ENCODE measurements around the gene FOXP2.
"Not testable (repeated sequence)": the region's sequence is repeated elsewhere in the genome, so short reads cannot be mapped to it uniquely, and the experiment has no call there.

FOXP2 gene

GRCh38 chr7:114369294-114369693 is 45.3 kb upstream of the FOXP2 start:
- H3K27me3 ChIP-seq (ENCODE audit: insufficient read depth, low read length, poor library complexity), result no peaks in the 10 kb centered on the region
- no peaks in the 10 kb centered on the region for H3K79me2 ChIP-seq (ENCODE audit: insufficient read depth, low read length)
- no peak overlapping the region for H3K9ac ChIP-seq (ENCODE audit: low read depth, low read length)
- no peaks in the 10 kb centered on the region for H3K4me1 ChIP-seq (ENCODE audit: insufficient read depth, low read length)
- H2AFZ ChIP-seq (ENCODE audit: low read depth, low read length), result no peak overlapping the region
- TF ChIP-seq EZH2 (IDR thresholded peaks at IDR 0.05; ENCODE audit: borderline replicate concordance, low read depth, low read length, severe bottlenecking), result no peak
- no peak for TF ChIP-seq CTCF (IDR thresholded peaks at IDR 0.05; ENCODE audit: borderline replicate concordance, extremely low read depth, low read length, poor library complexity, severe bottlenecking)
- H3K4me2 ChIP-seq (ENCODE audit: insufficient read depth, low read length), result no peak overlapping the region
- no peaks in the 10 kb centered on the region for H4K20me1 ChIP-seq (ENCODE audit: insufficient read depth, low read length)
- ATAC-seq (ENCODE audit: insufficient read depth, low read depth) (no peak), DNase-seq (no peak)
- no peaks in the 10 kb centered on the region for H3K9me3 ChIP-seq (ENCODE audit: insufficient read depth, low read length, severe bottlenecking)
- no peaks in the 10 kb centered on the region for H3K36me3 ChIP-seq (ENCODE audit: insufficient read depth, low read length)
- H3K4me3 ChIP-seq (ENCODE audit: low read depth in 1 of 2, low read length in 2 of 2), result no peak overlapping the region
- H3K27ac ChIP-seq (ENCODE audit: low read length), result no peak overlapping the region

- Histone ChIP-seq H3K9ac (ENCODE audit: low read depth, low read length) (no peak overlapping the region), H3K4me1 (ENCODE audit: insufficient read depth, low read length) (no peaks in the 10 kb centered on the region)
- no peak for ATAC-seq (ENCODE audit: insufficient read depth, low read depth)
These were observed 42.0 kb upstream of the FOXP2 start for GRCh38 chr7:114372619-114373018.

GRCh38 chr7:114375907-114376306 is 38.7 kb upstream of the FOXP2 start:
- no peaks in the 10 kb centered on the region for H3K79me2 ChIP-seq (ENCODE audit: insufficient read depth, low read length)
- DNase-seq, result no peak
- TF ChIP-seq CTCF (IDR thresholded peaks at IDR 0.05; ENCODE audit: borderline replicate concordance, extremely low read depth, low read length, poor library complexity, severe bottlenecking) (no peak), EZH2 (IDR thresholded peaks at IDR 0.05; ENCODE audit: borderline replicate concordance, low read depth, low read length, severe bottlenecking) (no peak)
- no peak overlapping the region for H3K27ac ChIP-seq (ENCODE audit: low read length)
- no peak overlapping the region for H3K4me3 ChIP-seq (ENCODE audit: low read depth in 1 of 2, low read length in 2 of 2)
- H3K4me2 ChIP-seq (ENCODE audit: insufficient read depth, low read length), result no peak overlapping the region
- H3K36me3 ChIP-seq (ENCODE audit: insufficient read depth, low read length), result no peaks in the 10 kb centered on the region
- no peaks in the 10 kb centered on the region for H3K27me3 ChIP-seq (ENCODE audit: insufficient read depth, low read length, poor library complexity)
- no peak overlapping the region for H3K9ac ChIP-seq (ENCODE audit: low read depth, low read length)
- no peak overlapping the region for H2AFZ ChIP-seq (ENCODE audit: low read depth, low read length)
- H3K4me1 ChIP-seq (ENCODE audit: insufficient read depth, low read length), result no peaks in the 10 kb centered on the region
- no peaks in the 10 kb centered on the region for H3K9me3 ChIP-seq (ENCODE audit: insufficient read depth, low read length, severe bottlenecking)
- no peaks in the 10 kb centered on the region for H4K20me1 ChIP-seq (ENCODE audit: insufficient read depth, low read length)
- ATAC-seq (ENCODE audit: insufficient read depth, low read depth), result no peak

More at GRCh38 chr7:114372619-114373018, 42.0 kb upstream of the FOXP2 start:
- Histone ChIP-seq H3K36me3 (ENCODE audit: insufficient read depth, low read length) (no peaks in the 10 kb centered on the region), H3K4me3 (ENCODE audit: low read depth in 1 of 2, low read length in 2 of 2) (no peak overlapping the region), H4K20me1 (ENCODE audit: insufficient read depth, low read length) (no peaks in the 10 kb centered on the region), H2AFZ (ENCODE audit: low read depth, low read length) (no peak overlapping the region), H3K27ac (ENCODE audit: low read length) (no peak overlapping the region), H3K27me3 (ENCODE audit: insufficient read depth, low read length, poor library complexity) (no peaks in the 10 kb centered on the region), H3K4me2 (ENCODE audit: insufficient read depth, low read length) (no peak overlapping the region), H3K9me3 (ENCODE audit: insufficient read depth, low read length, severe bottlenecking) (no peaks in the 10 kb centered on the region), H3K79me2 (ENCODE audit: insufficient read depth, low read length) (no peaks in the 10 kb centered on the region)
- TF ChIP-seq EZH2 (IDR thresholded peaks at IDR 0.05; ENCODE audit: borderline replicate concordance, low read depth, low read length, severe bottlenecking), result no peak
- no peak for TF ChIP-seq CTCF (IDR thresholded peaks at IDR 0.05; ENCODE audit: borderline replicate concordance, extremely low read depth, low read length, poor library complexity, severe bottlenecking)
- DNase-seq, result no peak

GRCh38 chr7:114383946-114384345 is 30.7 kb upstream of the FOXP2 start:
- not testable (repeated sequence) for H3K4me2 ChIP-seq (ENCODE audit: insufficient read depth, low read length); H3K79me2 ChIP-seq (ENCODE audit: insufficient read depth, low read length); H3K27me3 ChIP-seq (ENCODE audit: insufficient read depth, low read length, poor library complexity); H3K27ac ChIP-seq (ENCODE audit: low read length); DNase-seq; H3K9me3 ChIP-seq (ENCODE audit: insufficient read depth, low read length, severe bottlenecking); H2AFZ ChIP-seq (ENCODE audit: low read depth, low read length); H3K9ac ChIP-seq (ENCODE audit: low read depth, low read length); ATAC-seq (ENCODE audit: insufficient read depth, low read depth); H3K36me3 ChIP-seq (ENCODE audit: insufficient read depth, low read length); H4K20me1 ChIP-seq (ENCODE audit: insufficient read depth, low read length); H3K4me3 ChIP-seq (ENCODE audit: low read depth in 1 of 2, low read length in 2 of 2)
- peaks cover 20% of the 10 kb centered on the region for H3K4me1 ChIP-seq (ENCODE audit: insufficient read depth, low read length)

GRCh38 chr7:114384346-114384745 is 30.3 kb upstream of the FOXP2 start:
- not testable (repeated sequence) for H3K9ac ChIP-seq (ENCODE audit: low read depth, low read length); ATAC-seq (ENCODE audit: insufficient read depth, low read depth); H3K4me2 ChIP-seq (ENCODE audit: insufficient read depth, low read length); H3K9me3 ChIP-seq (ENCODE audit: insufficient read depth, low read length, severe bottlenecking); H2AFZ ChIP-seq (ENCODE audit: low read depth, low read length); DNase-seq; H3K79me2 ChIP-seq (ENCODE audit: insufficient read depth, low read length); H3K27me3 ChIP-seq (ENCODE audit: insufficient read depth, low read length, poor library complexity); H3K27ac ChIP-seq (ENCODE audit: low read length); H4K20me1 ChIP-seq (ENCODE audit: insufficient read depth, low read length); H3K4me3 ChIP-seq (ENCODE audit: low read depth in 1 of 2, low read length in 2 of 2); H3K36me3 ChIP-seq (ENCODE audit: insufficient read depth, low read length)
- H3K4me1 ChIP-seq (ENCODE audit: insufficient read depth, low read length), result peaks cover 22% of the 10 kb centered on the region
